ENCODE measurements around the gene CHL1.

CHL1 gene

GRCh38 chr3:418239-418929 is 221.8 kb downstream of the CHL1 start:
- DNase-seq: no peak

GRCh38 chr3:420584-420983 is 224.0 kb downstream of the CHL1 start:
- no peak for DNase-seq

DNA sequence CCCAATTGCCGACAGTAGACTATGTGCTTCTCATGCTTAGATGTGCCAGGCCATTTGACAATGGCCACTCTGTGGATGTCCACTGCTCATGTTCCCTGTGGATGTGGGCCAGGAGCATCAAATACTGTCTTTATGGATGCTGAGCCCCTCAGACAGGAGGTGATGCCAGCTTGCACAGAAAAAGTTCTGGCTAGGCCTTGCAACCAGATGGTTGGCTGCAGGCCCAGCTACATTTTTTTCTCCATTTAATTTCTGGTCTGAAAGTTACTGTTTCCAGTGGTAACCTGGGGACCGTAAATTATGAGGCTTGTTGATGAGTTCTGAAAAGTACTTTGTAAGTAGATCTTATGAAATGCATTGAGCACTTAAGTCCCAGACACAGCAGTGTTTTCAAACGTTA is 228.5 kb downstream of the CHL1 start:
- no peak for DNase-seq

DNA sequence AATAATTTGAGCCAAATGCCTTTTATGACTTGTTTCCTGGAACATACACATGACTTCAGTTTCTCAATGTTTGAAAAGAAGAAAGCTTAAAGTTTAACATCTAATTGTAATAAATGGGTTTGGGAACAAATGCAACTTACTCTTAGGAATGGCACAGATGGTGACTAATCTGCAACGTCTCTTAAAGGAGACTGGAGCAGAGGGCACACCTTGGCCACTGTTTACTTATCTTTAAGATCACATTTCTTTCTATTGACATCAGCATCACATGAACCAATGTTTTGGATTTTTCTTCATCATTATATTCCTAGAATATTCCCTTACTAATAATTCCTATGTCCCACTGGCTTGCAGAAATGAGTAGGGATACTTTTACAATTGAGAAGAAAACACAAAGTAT is 229.5 kb downstream of the CHL1 start:
- no peak for DNase-seq

- no peak for DNase-seq
These were observed 230.6 kb downstream of the CHL1 start for GRCh38 chr3:427128-427527.

DNA sequence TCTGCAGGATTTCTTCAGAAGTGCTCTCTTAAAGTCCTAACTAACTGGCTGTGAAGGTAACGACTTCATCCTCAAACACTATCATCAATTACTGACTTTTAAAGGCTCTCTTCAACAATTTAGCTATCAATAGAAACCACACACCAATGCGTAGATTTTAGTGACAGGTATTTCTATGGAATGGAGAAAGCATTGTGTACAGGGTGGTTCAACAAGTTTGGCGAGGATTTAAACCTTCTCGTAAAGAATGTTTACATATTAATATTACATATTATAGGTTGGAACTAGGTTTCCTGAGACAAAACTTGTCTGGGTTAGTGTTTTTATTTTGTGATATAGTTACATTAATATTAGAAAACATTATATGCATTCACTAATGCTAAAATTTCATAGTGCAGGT is 233.6 kb downstream of the CHL1 start:
- DNase-seq: no peak

GRCh38 chr3:435161-435560 is 238.6 kb downstream of the CHL1 start:
- DNase-seq: no peak

DNA sequence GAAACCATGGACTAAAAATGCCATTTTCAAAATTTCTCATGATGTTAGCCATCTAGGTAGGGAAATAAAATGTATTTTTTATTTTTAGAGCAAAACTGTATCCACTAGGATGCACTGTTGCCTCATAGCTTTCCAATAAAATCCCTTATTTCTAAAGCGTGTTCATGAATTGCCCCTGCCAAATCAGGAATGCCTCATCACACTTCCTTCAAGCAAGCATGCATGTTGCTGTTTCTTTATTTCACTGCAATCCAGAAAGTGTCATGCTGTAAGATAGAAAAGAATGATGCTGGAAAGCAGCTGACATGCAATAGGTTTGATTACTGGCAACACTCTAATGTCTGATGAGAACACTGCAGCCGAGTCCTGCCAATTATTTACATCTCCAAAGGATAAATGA is 239.5 kb downstream of the CHL1 start:
- DNase-seq: no peak

GRCh38 chr3:440826-441225 is 244.3 kb downstream of the CHL1 start:
- no peak for DNase-seq

- DNase-seq: no peak
These were observed 249.4 kb downstream of the CHL1 start for GRCh38 chr3:445960-446359.

DNA sequence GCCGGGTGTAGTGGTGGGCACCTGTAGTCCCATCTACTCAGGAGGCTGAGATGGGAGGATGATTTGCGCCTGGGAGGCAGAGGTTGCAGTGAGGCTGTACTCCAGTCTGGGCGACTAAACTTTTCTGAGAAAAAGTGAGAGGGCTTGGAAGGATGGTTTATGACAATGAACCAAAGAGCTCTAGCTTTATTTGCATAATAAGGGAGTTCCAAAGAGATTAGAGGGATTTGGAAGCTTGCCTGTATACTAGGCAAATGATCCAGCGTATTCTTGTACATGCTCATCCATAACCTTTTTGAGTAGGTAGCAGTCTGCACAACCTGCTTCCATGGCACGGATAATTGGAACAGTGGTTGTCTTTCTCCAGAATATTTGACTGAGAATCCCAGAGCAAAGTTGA is 251.1 kb downstream of the CHL1 start:
- no peak for DNase-seq

GRCh38 chr3:449711-450110 is 253.1 kb downstream of the CHL1 start:
- DNase-seq: no peak

DNA sequence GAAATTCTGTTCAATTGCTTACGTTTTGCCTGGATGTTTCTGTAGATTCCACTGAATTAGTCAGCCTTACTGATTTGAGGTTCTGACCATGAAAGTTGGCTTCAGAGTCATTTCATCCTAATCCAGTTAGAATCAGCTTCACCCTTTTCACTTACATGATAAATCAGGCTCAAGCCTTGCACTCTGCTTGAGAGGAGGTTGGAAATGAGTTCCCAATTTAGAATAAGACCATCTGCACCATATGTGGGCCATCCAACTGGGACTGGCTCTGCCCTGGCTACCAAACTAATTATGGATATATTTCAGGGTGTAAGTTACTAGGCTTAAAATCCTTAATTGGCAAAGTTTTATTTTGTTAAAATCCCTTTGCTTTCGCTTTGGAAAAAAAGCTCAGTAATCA is 255.7 kb downstream of the CHL1 start:
- no peak for DNase-seq

- DNase-seq: no peak
These were observed 256.5 kb downstream of the CHL1 start for GRCh38 chr3:453106-453505.

DNA sequence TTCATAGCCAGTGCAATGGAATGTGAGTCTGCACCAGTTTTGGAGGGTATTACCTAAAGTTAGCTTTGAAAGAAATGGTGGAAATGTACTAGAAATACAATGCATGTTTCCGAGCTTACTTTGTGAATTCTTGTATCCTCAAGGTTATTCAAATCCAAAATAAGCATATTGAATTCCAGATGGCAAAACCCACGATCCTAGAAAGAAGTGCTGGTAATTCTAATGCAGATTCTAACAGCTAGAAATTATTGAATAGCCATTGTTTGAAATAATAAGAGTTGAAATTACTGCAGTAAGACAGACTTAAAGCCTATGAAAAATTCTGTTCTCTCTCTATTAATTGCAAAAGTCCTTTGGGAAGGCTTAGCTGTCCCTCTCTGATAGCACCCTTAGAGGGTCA is 258.4 kb downstream of the CHL1 start:
- DNase-seq: no peak

DNA sequence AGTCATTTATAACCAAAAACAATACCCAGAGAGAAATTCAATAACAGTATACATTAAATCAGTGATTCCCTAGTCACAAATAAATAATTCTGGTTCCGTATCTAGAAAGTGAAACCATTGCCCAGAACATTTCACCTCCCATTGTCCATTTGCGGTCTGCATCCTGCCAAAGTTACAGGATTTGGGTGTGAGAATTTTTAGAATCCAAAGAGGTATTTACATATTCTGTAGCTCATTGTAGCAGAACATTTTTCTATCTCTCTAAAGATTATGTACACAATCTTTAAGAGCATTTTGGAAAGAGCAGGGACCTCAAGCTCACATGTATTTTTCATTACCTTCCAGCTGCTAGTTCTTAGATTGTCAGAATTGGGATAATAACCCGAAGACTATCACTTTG is 261.6 kb downstream of the CHL1 start:
- no peak for DNase-seq

GRCh38 chr3:458653-459310 is 262.2 kb downstream of the CHL1 start:
- no peak for DNase-seq

Data from stimulated activated CD4-positive, alpha-beta T cell treated with anti-CD3 and anti-CD28 coated beads, Interleukin-4, amount 100 ng/mL, for 24 hours (primary cell).